Neural progenitor cell (in vitro differentiated cells): ENCODE results near the gene CTIF. TPM values are rescaled to one million over a fixed set of nuclear protein-coding genes. Genes with fewer than 3 reads are reported as not detected.

Experiments used
- DNase-seq: peaks from one replicate; pipeline ENCODE4 v3.0.0-alpha.2; 2016; ENCODE audit warnings: low spot score
- H2AFZ ChIP-seq: fragments of 200-600 bp; sonication (generic); replicated peaks from 2 replicates; pipeline ENCODE4 v1.6.1; 2016; ENCODE audit warnings: antibody characterized with exemption
- H3F3A ChIP-seq: fragments of 200-600 bp; sonication (generic); 2 replicates; pipeline ENCODE4 v1.6.1; 2016; ENCODE audit warnings: antibody characterized with exemption, low read depth
- H3K27ac ChIP-seq: fragments of 200-600 bp; sonication (generic); 2 replicates; pipeline ENCODE4 v1.5.1; 2016; ENCODE audit warnings: mild to moderate bottlenecking
- H3K27me3 ChIP-seq: fragments of 200-600 bp; sonication (generic); 2 replicates; pipeline ENCODE4 v1.6.1; 2016; ENCODE audit warnings: mild to moderate bottlenecking, moderate library complexity
- H3K36me3 ChIP-seq: fragments of 200-600 bp; sonication (generic); 2 replicates; pipeline ENCODE4 v1.5.1; 2016
- H3K4me1 ChIP-seq: fragments of 200-600 bp; sonication (generic); 2 replicates; pipeline ENCODE4 v1.6.1; 2016; ENCODE audit warnings: mixed run types
- H3K4me2 ChIP-seq: fragments of 200-600 bp; sonication (generic); 2 replicates; pipeline ENCODE4 v1.6.1; 2016
- H3K4me3 ChIP-seq: fragments of 200-600 bp; sonication (generic); 2 replicates; pipeline ENCODE4 v1.5.1; 2016
- H3K79me2 ChIP-seq: fragments of 200-600 bp; sonication (generic); 2 replicates; pipeline ENCODE4 v1.6.1; 2016; ENCODE audit warnings: low read depth
- H3K9ac ChIP-seq: fragments of 200-600 bp; sonication (generic); 2 replicates; pipeline ENCODE4 v1.6.1; 2016
- H3K9me3 ChIP-seq: fragments of 200-600 bp; sonication (generic); 2 replicates; pipeline ENCODE4 v1.5.1; 2016; ENCODE audit warnings: low read depth
- H4K20me1 ChIP-seq: fragments of 200-600 bp; sonication (generic); 2 replicates; pipeline ENCODE4 v1.6.1; 2016; ENCODE audit warnings: low read depth
- H3K27ac Mint-ChIP-seq: 3 replicates; pipeline ENCODE4 v1.8.0; 2021; ENCODE audit warnings: mixed read lengths
- H3K27me3 Mint-ChIP-seq: 2 replicates; pipeline ENCODE4 v1.8.0; 2022; ENCODE audit warnings: low read depth, mild to moderate bottlenecking, inconsistent platforms, moderate library complexity, mixed read lengths; ENCODE audit not compliant: insufficient read depth
- H3K36me3 Mint-ChIP-seq: 3 replicates; pipeline ENCODE4 v1.8.0; 2021; ENCODE audit warnings: mixed read lengths
- H3K4me1 Mint-ChIP-seq: 3 replicates; pipeline ENCODE4 v1.8.0; 2021; ENCODE audit warnings: mixed read lengths
- H3K4me3 Mint-ChIP-seq: 3 replicates; pipeline ENCODE4 v1.8.0; 2021; ENCODE audit warnings: mild to moderate bottlenecking, moderate library complexity, mixed read lengths
- H3K9me3 Mint-ChIP-seq: 3 replicates; pipeline ENCODE4 v1.8.0; 2020; ENCODE audit warnings: mixed read lengths
- EZH2 ChIP-seq: fragments of 200-600 bp; sonication (generic); IDR thresholded peaks from 2 replicates; pipeline ENCODE4 v1.6.1; 2017; ENCODE audit warnings: antibody characterized with exemption, mild to moderate bottlenecking, moderate library complexity
- EZH2phosphoT487 ChIP-seq: fragments of 200-600 bp; sonication (generic); IDR thresholded peaks from 2 replicates; pipeline ENCODE4 v1.6.1; 2017; ENCODE audit warnings: antibody characterized with exemption
- total RNA-seq: library from RNA; depleted of rRNA; stranded (reverse); fragments of >200 nt; gene quantifications from 2 replicates; pipeline ENCODE4 v1.2.3, GENCODE V29; 2015; ENCODE audit warnings: low replicate concordance
- TF ChIP-seq, protein P1 (sequence below): fragments of 200-600 bp; sonication (generic); IDR thresholded peaks from 2 replicates; pipeline ENCODE4 v1.5.1; 2017; ENCODE audit warnings: antibody characterized with exemption, mild to moderate bottlenecking

The CTIF gene
- total RNA-seq, 1 donor from 2014 or later = 17.6 TPM

DNA sequence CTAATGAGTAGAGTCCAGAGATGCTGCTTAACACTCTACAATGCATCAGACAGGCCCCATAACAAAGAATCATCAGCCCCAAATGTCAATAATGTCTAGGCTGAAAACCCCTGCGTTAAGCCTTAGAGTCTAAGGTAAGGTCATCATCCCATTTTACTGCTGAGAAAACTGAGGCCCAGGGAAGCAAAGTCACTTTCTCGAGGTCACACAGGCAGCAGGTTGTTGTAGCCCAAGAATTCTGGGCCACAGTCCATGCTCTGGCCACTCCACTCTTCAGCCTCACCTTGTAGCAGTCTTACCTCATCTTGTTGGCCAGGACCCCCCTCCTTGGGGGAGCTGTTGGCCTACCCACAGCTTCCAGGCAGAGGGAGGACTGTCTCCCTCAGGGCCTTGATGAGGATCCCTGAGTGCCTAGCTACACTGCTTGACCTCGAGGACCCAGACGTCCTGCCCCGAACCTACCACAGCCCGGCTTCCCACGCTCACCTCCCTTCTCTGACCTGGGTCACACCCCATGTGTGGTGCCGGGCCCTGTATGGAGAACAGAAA is 357.6 kb downstream of the CTIF start:
- no peaks in the 10 kb centered on the region for H3K36me3 Mint-ChIP-seq
- TF ChIP-seq, protein P1, sequence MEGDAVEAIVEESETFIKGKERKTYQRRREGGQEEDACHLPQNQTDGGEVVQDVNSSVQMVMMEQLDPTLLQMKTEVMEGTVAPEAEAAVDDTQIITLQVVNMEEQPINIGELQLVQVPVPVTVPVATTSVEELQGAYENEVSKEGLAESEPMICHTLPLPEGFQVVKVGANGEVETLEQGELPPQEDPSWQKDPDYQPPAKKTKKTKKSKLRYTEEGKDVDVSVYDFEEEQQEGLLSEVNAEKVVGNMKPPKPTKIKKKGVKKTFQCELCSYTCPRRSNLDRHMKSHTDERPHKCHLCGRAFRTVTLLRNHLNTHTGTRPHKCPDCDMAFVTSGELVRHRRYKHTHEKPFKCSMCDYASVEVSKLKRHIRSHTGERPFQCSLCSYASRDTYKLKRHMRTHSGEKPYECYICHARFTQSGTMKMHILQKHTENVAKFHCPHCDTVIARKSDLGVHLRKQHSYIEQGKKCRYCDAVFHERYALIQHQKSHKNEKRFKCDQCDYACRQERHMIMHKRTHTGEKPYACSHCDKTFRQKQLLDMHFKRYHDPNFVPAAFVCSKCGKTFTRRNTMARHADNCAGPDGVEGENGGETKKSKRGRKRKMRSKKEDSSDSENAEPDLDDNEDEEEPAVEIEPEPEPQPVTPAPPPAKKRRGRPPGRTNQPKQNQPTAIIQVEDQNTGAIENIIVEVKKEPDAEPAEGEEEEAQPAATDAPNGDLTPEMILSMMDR = no peak
- no peak for TF ChIP-seq EZH2
- no peak for TF ChIP-seq EZH2phosphoT487
- H3K9ac ChIP-seq = no peak overlapping the region
- H3K27ac ChIP-seq = no peak overlapping the region
- H3F3A ChIP-seq = no peaks in the 10 kb centered on the region
- no peak overlapping the region for H3K4me3 Mint-ChIP-seq
- no peak overlapping the region for H3K4me2 ChIP-seq
- H3K36me3 ChIP-seq = no peaks in the 10 kb centered on the region
- no peaks in the 10 kb centered on the region for H3K9me3 ChIP-seq
- peaks cover 19% of the 10 kb centered on the region for H3K27me3 Mint-ChIP-seq
- no peaks in the 10 kb centered on the region for H4K20me1 ChIP-seq
- peak overlapping the region; percentile 81 for H2AFZ ChIP-seq
- H3K27ac Mint-ChIP-seq = peak overlapping the region; percentile 39
- no peak overlapping the region for H3K4me3 ChIP-seq
- no peak for DNase-seq
- peaks cover 31% of the 10 kb centered on the region for H3K4me1 Mint-ChIP-seq
- peaks cover 10% of the 10 kb centered on the region for H3K9me3 Mint-ChIP-seq
- no peaks in the 10 kb centered on the region for H3K27me3 ChIP-seq
- H3K4me1 ChIP-seq = peaks cover 8% of the 10 kb centered on the region
- no peaks in the 10 kb centered on the region for H3K79me2 ChIP-seq

DNA sequence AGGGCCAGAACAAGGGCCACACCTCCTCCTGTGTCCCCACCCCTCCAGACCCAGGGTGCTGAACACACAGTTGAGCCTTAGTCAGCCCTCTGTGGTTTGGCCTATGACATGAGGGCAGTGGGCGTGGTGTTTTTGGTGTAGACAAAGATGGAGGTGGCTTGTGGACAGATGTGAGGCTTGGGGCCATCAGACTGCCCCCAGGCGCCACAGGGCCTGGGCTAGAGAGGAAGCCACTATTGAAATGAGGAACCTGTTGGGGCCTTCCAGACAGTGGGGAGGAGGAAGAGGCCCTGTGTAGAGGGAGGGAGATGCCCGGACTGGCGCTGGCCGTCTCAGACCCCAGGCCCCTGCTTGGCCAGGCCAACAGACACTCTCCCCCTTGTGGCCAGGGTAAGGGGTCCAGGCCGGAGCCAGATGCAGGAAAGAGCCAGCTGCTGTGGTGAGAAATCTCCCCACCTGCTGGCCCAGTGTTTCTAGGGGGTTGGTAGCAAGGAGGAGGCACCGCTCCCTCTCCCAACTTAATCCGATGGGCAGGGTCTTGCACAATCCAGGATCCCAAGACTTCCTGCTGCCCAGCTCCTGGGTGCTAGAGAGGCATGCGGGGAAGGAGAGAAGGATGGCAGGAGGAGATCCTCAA is 358.2 kb downstream of the CTIF start:
- H3K4me3 ChIP-seq = no peak overlapping the region
- H3K9me3 ChIP-seq = no peaks in the 10 kb centered on the region
- H3K4me1 ChIP-seq = peaks cover 8% of the 10 kb centered on the region
- H3K27ac ChIP-seq = no peak overlapping the region
- TF ChIP-seq EZH2 (no peak), EZH2phosphoT487 (no peak)
- TF ChIP-seq, protein P1 = peak; percentile 57
- peaks cover 10% of the 10 kb centered on the region for H3K9me3 Mint-ChIP-seq
- H3K36me3 ChIP-seq = no peaks in the 10 kb centered on the region
- no peaks in the 10 kb centered on the region for H3K36me3 Mint-ChIP-seq
- H3F3A ChIP-seq = no peaks in the 10 kb centered on the region
- H3K4me3 Mint-ChIP-seq = no peak overlapping the region
- DNase-seq = peak; percentile 67
- H2AFZ ChIP-seq = peak overlapping the region; percentile 81
- H3K27me3 Mint-ChIP-seq = peaks cover 17% of the 10 kb centered on the region
- no peak overlapping the region for H3K9ac ChIP-seq
- H3K27ac Mint-ChIP-seq = peak overlapping the region; percentile 39
- no peak overlapping the region for H3K4me2 ChIP-seq
- H3K79me2 ChIP-seq = no peaks in the 10 kb centered on the region
- H3K4me1 Mint-ChIP-seq = peaks cover 27% of the 10 kb centered on the region
- no peaks in the 10 kb centered on the region for H4K20me1 ChIP-seq
- H3K27me3 ChIP-seq = no peaks in the 10 kb centered on the region

DNA sequence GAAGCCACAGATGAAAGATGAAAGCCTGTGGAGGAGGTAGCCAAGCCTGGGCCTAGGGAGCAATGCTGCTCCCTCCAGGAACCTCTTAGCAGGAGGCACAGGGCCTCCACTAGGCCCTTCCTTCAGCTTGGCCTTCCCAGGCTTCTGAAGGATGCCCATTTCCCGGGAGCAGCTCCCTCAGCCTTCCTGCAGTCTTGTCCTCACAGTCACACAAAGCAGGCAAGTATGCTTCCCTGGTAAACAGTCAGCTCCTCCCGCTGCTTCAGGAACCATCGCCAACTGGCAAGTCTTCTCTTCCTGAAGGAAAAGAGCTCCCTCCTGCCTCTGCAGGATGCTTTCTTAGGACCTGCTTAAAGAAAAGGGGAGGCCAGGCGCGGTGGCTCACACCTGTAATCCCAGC is 358.7 kb downstream of the CTIF start:
- Mint-ChIP-seq H3K27me3 (peaks cover 17% of the 10 kb centered on the region), H3K27ac (no peak overlapping the region)
- H2AFZ ChIP-seq = peak overlapping the region; percentile 81

More for the DNA sequence above, 358.7 kb downstream of the CTIF start:
- Histone ChIP-seq H3K4me2 (no peak overlapping the region), H3K9ac (no peak overlapping the region), H3K79me2 (no peaks in the 10 kb centered on the region), H3K27ac (no peak overlapping the region), H3K9me3 (no peaks in the 10 kb centered on the region), H3K4me1 (peaks cover 8% of the 10 kb centered on the region), H4K20me1 (no peaks in the 10 kb centered on the region), H3K4me3 (no peak overlapping the region), H3F3A (no peaks in the 10 kb centered on the region), H3K36me3 (no peaks in the 10 kb centered on the region), H3K27me3 (no peaks in the 10 kb centered on the region)
- no peak for DNase-seq
- TF ChIP-seq EZH2phosphoT487 = no peak
- no peak for TF ChIP-seq EZH2
- TF ChIP-seq, protein P1 = no peak
- H3K4me1 Mint-ChIP-seq = peaks cover 27% of the 10 kb centered on the region
- H3K4me3 Mint-ChIP-seq = no peak overlapping the region
- H3K9me3 Mint-ChIP-seq = peaks cover 10% of the 10 kb centered on the region
- no peaks in the 10 kb centered on the region for H3K36me3 Mint-ChIP-seq
